ENCODE results near the gene PTGIR. TPM values are rescaled to one million over a fixed set of nuclear protein-coding genes. Genes with fewer than 3 reads are reported as not detected.

Gene PTGIR, protein sequence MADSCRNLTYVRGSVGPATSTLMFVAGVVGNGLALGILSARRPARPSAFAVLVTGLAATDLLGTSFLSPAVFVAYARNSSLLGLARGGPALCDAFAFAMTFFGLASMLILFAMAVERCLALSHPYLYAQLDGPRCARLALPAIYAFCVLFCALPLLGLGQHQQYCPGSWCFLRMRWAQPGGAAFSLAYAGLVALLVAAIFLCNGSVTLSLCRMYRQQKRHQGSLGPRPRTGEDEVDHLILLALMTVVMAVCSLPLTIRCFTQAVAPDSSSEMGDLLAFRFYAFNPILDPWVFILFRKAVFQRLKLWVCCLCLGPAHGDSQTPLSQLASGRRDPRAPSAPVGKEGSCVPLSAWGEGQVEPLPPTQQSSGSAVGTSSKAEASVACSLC
- 25.4 and 33.9 TPM in 2 replicates for total RNA-seq

GRCh38 chr19:46624958-46625661, at the start of gene PTGIR:
PTGIR (minus strand) TSS chr19:46625089; CDS start chr19:46624225, 864 bp downstream.

DNA sequence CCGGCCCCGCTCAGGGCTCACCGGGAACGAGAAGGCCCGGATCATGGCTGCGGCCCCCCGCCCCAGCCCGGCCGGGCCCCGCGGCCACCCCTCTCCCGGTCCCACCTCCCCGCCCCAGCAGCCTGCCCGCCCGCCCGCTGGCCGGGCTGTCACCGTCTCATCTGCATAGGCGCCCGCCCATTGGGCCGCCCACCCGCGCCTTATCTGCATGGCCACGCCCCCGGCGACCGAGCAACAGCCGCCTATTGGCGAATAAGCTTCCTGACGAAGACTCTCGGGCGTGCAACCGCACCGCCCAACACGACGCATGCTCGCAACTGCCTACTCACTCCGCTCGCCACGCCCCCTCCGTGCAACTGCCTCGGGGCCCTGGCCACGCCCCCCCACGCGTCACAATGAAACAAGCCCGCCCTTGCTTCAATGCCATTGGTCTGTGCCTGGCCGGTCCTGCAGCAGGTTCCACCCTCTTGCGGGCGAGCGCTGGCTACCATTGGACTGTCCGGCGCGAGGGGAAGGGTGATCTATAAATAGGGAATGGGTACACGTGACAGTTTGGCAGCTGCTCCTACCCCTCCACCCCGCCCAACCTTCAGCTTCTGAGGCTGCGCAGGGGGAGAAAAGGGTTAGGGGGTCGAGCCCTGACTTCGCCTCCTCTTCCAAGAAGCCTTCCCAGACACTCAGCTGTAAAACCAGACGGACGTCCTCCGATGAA, 36.3 kb upstream of the PTGIR start, which contains the start of gene DACT3:
DACT3 (minus strand) TSS at position 163 of the 712 bp plus-strand sequence; CDS start at position 45, 118 bp downstream.

GRCh38 chr19:46635920-46636761, 11.3 kb upstream of the PTGIR start, which contains the start of gene GNG8:
GNG8 (minus strand) TSS chr19:46636202; CDS start chr19:46634682, 1,520 bp downstream.

GRCh38 chr19:46601318-46602224, 23.3 kb downstream of the PTGIR start, which contains the start of gene CALM3:
CALM3 (plus strand) TSS chr19:46601330; CDS start chr19:46601435, 105 bp downstream.

Other genes with a start within 250 kb of the PTGIR start
- gene CCDC8, start 211.5 kb downstream of the PTGIR start, total RNA-seq, result 29.8 and 32.1 TPM in 2 replicates
- gene PNMA8C, start 196.2 kb downstream of the PTGIR start, total RNA-seq, result not detected in 2 replicates
- 0.36 and 1.5 TPM in 2 replicates for gene PNMA8A, start 153.5 kb downstream of the PTGIR start, total RNA-seq
- 0.97 and 1.3 TPM in 2 replicates for gene PNMA8B, start 129.2 kb downstream of the PTGIR start, total RNA-seq
- 207 and 293 TPM in 2 replicates for gene CALM3, start 23.8 kb downstream of the PTGIR start, total RNA-seq
- gene GNG8, start 11.1 kb upstream of the PTGIR start, total RNA-seq, result not detected in 2 replicates
- 6.0 and 7.8 TPM in 2 replicates for gene DACT3, start 36.1 kb upstream of the PTGIR start, total RNA-seq
- 12.2 and 17.5 TPM in 2 replicates for gene PRKD2, start 92.0 kb upstream of the PTGIR start, total RNA-seq
- gene FKRP, start 121.0 kb upstream of the PTGIR start, total RNA-seq, result 20.8 and 22.2 TPM in 2 replicates
- 68.2 and 76.5 TPM in 2 replicates for gene STRN4, start 121.4 kb upstream of the PTGIR start, total RNA-seq
- gene SLC1A5, start 163.5 kb upstream of the PTGIR start, total RNA-seq, result 287 and 295 TPM in 2 replicates
- 295 and 351 TPM in 2 replicates for gene AP2S1, start 225.8 kb upstream of the PTGIR start, total RNA-seq
- gene ARHGAP35, start 235.9 kb upstream of the PTGIR start, total RNA-seq, result 40.4 and 48.8 TPM in 2 replicates